ENCODE data around the gene COX15.

DNA sequence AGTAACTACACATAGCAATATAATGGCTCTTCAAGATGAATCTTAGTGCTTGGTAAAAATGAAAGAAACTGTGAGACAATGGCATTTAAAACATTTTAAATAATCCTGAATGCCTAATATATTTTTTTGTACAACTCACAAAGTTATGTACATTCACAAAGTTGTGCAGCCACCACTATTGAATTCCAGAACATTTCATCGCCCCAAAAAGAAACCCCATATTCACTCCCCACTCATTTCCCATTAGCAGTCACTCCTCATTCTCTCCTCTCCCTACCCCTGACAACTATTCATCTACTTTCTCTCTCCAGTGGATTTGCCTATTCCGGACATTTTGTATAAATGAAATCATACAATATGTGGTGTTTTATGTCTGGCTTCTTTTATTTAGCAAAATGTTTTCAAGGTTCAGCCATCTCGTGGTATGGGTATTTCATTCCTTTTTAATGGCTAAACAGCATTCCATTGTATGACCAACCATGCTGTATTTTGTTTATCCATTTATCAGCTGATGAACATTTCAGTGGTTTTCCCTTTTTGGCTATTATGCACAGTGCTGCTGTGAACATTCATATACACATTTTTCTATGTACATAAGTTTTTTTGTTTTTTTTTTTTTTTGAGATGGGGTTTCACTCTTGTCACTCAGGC is 37.9 kb downstream of the COX15 start:
- TF ChIP-seq, protein P1, sequence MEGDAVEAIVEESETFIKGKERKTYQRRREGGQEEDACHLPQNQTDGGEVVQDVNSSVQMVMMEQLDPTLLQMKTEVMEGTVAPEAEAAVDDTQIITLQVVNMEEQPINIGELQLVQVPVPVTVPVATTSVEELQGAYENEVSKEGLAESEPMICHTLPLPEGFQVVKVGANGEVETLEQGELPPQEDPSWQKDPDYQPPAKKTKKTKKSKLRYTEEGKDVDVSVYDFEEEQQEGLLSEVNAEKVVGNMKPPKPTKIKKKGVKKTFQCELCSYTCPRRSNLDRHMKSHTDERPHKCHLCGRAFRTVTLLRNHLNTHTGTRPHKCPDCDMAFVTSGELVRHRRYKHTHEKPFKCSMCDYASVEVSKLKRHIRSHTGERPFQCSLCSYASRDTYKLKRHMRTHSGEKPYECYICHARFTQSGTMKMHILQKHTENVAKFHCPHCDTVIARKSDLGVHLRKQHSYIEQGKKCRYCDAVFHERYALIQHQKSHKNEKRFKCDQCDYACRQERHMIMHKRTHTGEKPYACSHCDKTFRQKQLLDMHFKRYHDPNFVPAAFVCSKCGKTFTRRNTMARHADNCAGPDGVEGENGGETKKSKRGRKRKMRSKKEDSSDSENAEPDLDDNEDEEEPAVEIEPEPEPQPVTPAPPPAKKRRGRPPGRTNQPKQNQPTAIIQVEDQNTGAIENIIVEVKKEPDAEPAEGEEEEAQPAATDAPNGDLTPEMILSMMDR (IDR thresholded peaks at IDR 0.05) = no peak
- no peak for TF ChIP-seq EZH2 (IDR thresholded peaks at IDR 0.05; ENCODE audit: borderline replicate concordance, insufficient read depth, low read depth, low read length, poor library complexity, severe bottlenecking)
